Astrocyte of the cerebellum (primary cell): ENCODE measurements around the gene STEAP2.
A peak's percentile ranks its signal among the peaks of the same experiment; 100 is the strongest.

Source experiments
- DNase-seq: peaks from one replicate; pipeline ENCODE4 v3.0.0-alpha.2; 2011; ENCODE audit warnings: low read depth
- H3K4me3 ChIP-seq: 2 replicates; pipeline ENCODE4 v1.5.1; 2011; ENCODE audit warnings: mild to moderate bottlenecking, low read depth, low read length, moderate library complexity
- in situ Hi-C: cut with HindIII; loops from 2 replicates; pipeline ENCODE4 v1.10.0; 2017; ENCODE audit warnings: low sequenced_read_pairs
- TF ChIP-seq, protein P1 (sequence below): IDR thresholded peaks from 2 replicates; pipeline ENCODE4 v1.5.1; 2012; ENCODE audit warnings: low read length, low read depth, moderate library complexity, mild to moderate bottlenecking; ENCODE audit errors: missing control alignments

Gene STEAP2

DNA sequence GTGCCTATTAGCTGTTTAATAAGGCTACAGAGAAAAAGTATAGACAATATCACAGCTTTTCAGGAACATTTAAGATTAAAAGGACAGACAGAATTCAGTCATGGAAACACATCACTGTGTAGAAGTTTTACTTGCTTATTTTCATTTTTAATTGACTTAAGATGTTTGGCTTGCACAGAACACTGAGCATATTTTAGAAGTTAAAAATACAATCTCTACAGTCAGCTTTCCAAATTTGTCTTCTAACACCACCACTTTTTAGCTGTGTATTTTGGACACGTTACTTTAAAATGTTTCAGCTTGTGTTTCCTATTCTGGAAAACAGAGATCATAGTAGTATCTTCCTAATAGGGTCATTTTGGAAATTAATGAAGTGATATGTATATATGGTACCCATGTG, 45.2 kb downstream of the STEAP2 start:
- no peak for DNase-seq
- no peak overlapping the region for H3K4me3 ChIP-seq
- TF ChIP-seq, protein P1, sequence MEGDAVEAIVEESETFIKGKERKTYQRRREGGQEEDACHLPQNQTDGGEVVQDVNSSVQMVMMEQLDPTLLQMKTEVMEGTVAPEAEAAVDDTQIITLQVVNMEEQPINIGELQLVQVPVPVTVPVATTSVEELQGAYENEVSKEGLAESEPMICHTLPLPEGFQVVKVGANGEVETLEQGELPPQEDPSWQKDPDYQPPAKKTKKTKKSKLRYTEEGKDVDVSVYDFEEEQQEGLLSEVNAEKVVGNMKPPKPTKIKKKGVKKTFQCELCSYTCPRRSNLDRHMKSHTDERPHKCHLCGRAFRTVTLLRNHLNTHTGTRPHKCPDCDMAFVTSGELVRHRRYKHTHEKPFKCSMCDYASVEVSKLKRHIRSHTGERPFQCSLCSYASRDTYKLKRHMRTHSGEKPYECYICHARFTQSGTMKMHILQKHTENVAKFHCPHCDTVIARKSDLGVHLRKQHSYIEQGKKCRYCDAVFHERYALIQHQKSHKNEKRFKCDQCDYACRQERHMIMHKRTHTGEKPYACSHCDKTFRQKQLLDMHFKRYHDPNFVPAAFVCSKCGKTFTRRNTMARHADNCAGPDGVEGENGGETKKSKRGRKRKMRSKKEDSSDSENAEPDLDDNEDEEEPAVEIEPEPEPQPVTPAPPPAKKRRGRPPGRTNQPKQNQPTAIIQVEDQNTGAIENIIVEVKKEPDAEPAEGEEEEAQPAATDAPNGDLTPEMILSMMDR: no peak
- in situ Hi-C loops: loop anchor here (25.0 kb wide), 1 partner anchor 181 kb away; no protein-coding TSS in a partner anchor

DNA sequence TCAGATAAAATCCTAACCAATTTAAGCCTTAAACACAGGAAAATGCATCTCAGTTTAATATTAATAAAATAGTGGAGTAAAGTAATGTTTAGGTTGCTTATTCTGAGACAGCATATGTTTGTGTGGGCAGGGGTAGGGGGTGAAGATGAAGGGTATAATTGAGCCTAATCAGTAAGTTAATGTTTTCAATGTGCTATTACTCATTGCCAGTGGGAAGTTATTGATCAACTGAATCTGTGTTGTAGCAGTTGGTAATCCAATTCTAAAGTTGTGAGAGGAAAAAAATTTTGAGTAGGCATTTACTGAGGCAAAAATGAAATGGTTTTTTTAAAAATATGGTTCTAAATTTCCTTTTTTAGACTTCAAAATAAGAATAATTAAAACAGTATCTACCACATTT, 49.9 kb downstream of the STEAP2 start:
- H3K4me3 ChIP-seq: no peak overlapping the region
- DNase-seq: no peak
- in situ Hi-C loops: loop anchor here (25.0 kb wide), 1 partner anchor 176 kb away; no protein-coding TSS in a partner anchor
- TF ChIP-seq, protein P1: no peak

DNA sequence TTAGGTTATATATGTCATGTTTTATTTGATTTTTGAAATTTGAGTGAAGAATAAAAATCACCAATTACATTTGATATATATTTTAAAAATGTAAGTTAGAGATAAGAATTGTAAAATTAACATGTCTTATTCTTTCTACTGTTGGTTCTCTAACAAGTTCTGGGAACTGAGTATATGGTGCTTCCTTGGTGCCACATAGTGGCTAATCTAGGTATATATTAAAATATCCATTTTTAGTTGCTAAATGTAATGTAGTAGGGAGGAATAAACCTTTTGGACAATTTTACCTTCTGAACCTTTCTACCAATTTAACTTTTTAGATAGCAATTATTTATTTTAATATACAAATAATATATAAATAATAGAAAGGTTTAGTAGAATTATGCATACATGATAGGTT, 50.9 kb downstream of the STEAP2 start:
- in situ Hi-C loops: loop anchor here (25.0 kb wide), 1 partner anchor 175 kb away; no protein-coding TSS in a partner anchor
- DNase-seq: no peak
- TF ChIP-seq, protein P1: peak; percentile 28
- no peak overlapping the region for H3K4me3 ChIP-seq

DNA sequence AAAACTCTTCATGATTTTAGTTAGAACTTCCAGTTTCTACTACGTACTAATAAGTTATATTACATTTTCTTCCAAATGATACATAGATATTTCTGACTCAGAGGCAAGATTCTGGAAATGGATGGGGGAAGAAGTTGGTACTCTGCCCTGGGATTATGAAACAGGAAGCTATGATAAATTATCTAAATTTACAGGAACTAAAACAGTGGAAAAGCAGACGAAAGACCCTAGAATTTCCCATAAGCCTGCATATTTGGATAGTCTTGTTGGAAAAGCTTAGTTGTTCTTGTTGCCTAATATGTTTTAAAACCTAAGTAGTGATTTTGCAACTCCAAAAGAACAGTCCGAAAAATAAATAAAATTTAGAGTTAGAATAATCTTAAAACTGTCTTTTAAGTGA, 55.3 kb downstream of the STEAP2 start:
- in situ Hi-C loops: loop anchor here (25.0 kb wide), 1 partner anchor 170 kb away; no protein-coding TSS in a partner anchor
- no peak overlapping the region for H3K4me3 ChIP-seq
- TF ChIP-seq, protein P1: no peak
- no peak for DNase-seq

DNA sequence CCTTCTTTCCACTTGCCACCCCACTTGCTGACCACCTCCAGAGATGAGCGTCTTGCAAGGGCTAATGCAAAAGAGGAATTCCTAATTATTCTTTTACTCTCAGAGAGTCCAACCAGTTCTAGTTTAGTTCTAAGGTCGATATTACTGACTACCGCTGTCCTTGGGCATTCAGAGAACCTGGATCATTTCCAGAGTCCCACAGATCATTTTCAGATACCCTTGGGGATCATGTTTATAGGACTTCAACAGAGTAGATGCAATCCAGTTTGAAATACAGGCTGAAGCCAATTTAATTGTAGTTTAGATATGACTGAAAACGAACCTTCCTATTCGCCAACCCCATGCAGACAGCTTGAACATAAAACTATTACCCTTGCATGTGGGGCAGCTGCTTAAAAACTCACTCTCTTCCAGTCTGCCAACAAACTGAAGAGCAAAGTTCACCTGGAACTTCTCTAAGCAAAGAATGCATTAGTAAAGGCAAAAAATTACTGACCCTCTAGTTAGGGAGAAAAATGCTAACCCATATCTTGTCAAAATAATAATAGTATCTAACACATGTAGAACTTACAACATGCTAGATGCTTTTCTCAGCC, 55.8 kb downstream of the STEAP2 start:
- no peak for DNase-seq
- TF ChIP-seq, protein P1: no peak
- in situ Hi-C loops: loop anchor here (25.0 kb wide), 1 partner anchor 170 kb away; no protein-coding TSS in a partner anchor
- H3K4me3 ChIP-seq: no peak overlapping the region

DNA sequence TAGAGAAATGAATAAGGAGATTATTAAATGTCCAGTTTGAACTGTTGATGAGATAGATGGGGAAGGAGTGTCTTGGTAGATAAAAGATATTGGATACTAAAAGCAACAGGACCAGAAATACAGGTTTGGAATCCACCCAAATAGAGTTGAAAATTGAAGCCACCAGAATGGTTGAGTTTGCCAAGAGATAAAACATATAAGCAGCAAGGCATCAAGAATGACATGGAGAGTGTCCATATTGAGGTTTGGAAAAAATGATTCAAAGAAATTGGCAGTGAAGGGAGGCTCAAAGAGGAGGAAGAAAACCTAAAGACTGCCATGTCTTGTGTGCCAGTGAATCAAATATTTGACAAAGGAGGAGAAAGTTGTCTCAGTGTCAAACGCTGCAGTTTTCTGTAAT, 57.6 kb downstream of the STEAP2 start:
- H3K4me3 ChIP-seq: no peak overlapping the region
- DNase-seq: no peak
- in situ Hi-C loops: loop anchor here (25.0 kb wide), 1 partner anchor 168 kb away; no protein-coding TSS in a partner anchor
- TF ChIP-seq, protein P1: no peak
